Measurements from ENCODE around the gene PTPRR. TPM values are rescaled to one million over a fixed set of nuclear protein-coding genes. Genes with fewer than 3 reads are reported as not detected.

The PTPRR gene
- total and polyA plus RNA-seq, 2 of the 13 experiments (the other 11 are each of a cell fraction or from before 2014, with no cell fraction given): not detected

DNA sequence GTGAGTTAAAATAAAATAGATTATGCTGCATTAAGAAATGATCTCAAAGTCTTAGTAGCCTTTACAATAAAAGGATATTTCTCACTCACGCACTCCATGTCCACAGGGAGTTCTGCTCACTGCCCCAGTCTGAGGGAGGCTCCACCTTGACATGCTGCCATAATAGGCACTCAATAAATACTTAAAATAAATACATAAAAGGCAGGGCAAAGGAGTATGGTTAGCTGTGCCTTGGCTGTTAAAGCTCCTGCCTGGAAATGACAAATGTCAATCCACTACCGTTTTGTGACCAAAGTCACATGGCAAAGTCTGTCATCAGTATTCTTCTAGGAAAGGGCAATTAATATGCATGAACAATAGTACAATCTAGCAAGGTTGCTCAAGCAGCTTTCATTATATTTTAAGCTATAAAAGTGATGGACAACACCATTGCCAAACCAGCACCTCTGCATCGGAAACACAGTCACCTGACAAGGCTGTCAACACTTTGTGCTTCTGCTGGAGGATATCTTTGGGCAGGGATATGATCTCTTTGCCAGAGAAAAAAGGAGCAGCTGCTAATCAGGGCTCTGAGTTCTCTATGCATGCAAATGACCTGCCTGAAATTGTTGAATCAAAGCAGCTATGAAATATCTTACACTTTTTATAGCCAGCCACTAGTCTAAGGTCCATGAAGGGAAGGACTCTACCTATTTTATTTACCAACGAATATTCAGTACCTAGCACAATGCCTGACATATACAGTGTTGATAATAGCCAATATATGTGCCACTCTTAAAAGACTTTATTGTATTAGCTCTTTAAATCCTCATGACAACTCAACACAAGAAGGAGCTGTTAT lies 90.1 kb downstream of the PTPRR start:
- in situ Hi-C loops (cut with HindIII; ENCODE audit: extremely low pct_ligation_motif_present, low pct_unique_long_range_greater_than_20kb): no loop called here
- FAIRE-seq: no peak
- WGBS (ENCODE audit: low lambda C conversion rate): 12% methylated on average over 4 of the region's 4 CpGs

More for the DNA sequence above, 90.1 kb downstream of the PTPRR start:
- H3K27me3 ChIP-seq (ENCODE audit: control insufficient read depth in 1 of 2, insufficient read depth in 2 of 2, low read length in 2 of 2): no peaks in the 10 kb centered on the region
- H3K36me3 ChIP-seq (replicated peaks in 1 of 2; ENCODE audit: control insufficient read depth in 1 of 2, insufficient read depth in 2 of 2, low read length in 2 of 2): no peaks in the 10 kb centered on the region
- no peak overlapping the region for H2AFZ ChIP-seq (ENCODE audit: low read length)
- intact Hi-C loops (cut with micrococcal nuclease; ENCODE audit: unreplicated experiment): no loop called here
- H3K9me3 ChIP-seq (ENCODE audit: low read length): no peaks in the 10 kb centered on the region
- CTCF ChIA-PET (ENCODE audit: low intra/inter-chr PET ratio, low total read pairs): no interaction called here
- no TSS peak for BruUV-seq (replicated peaks)
- ATAC-seq (no peak), DNase-seq (ENCODE audit: low spot score) (no peak)
- H3K79me2 ChIP-seq (ENCODE audit: insufficient read depth, low read length): no peaks in the 10 kb centered on the region
- H3K4me1 ChIP-seq (ENCODE audit: insufficient read depth, low read length): no peaks in the 10 kb centered on the region
- POLR2A ChIA-PET: no interaction called here
- no peak overlapping the region for H3K27ac ChIP-seq (ENCODE audit: extremely low read length, insufficient read depth, low read length)
- no peak for TF ChIP-seq RFX5 (IDR thresholded peaks at IDR 0.05; ENCODE audit: low read depth, low read length)
- no peak for TF ChIP-seq ZNF441 (CRISPR knock-in tag; IDR thresholded peaks at IDR 0.05; ENCODE audit: borderline replicate concordance)
- no peak for TF ChIP-seq CCDC6 (CRISPR knock-in tag; IDR thresholded peaks at IDR 0.05)
- TF ChIP-seq ZNF33A (CRISPR knock-in tag; IDR thresholded peaks at IDR 0.05; ENCODE audit: borderline replicate concordance): no peak
- TF ChIP-seq ZNF737 (CRISPR knock-in tag; IDR thresholded peaks at IDR 0.05; ENCODE audit: borderline replicate concordance): no peak
- TF ChIP-seq, protein P1, sequence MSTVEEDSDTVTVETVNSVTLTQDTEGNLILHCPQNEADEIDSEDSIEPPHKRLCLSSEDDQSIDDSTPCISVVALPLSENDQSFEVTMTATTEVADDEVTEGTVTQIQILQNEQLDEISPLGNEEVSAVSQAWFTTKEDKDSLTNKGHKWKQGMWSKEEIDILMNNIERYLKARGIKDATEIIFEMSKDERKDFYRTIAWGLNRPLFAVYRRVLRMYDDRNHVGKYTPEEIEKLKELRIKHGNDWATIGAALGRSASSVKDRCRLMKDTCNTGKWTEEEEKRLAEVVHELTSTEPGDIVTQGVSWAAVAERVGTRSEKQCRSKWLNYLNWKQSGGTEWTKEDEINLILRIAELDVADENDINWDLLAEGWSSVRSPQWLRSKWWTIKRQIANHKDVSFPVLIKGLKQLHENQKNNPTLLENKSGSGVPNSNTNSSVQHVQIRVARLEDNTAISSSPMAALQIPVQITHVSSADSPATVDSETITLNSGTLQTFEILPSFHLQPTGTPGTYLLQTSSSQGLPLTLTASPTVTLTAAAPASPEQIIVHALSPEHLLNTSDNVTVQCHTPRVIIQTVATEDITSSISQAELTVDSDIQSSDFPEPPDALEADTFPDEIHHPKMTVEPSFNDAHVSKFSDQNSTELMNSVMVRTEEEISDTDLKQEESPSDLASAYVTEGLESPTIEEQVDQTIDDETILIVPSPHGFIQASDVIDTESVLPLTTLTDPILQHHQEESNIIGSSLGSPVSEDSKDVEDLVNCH (CRISPR knock-in tag; IDR thresholded peaks at IDR 0.05): no peak
- TF ChIP-seq ZNF569 (CRISPR knock-in tag; IDR thresholded peaks at IDR 0.05; ENCODE audit: borderline replicate concordance): no peak
- TF ChIP-seq, protein P2, sequence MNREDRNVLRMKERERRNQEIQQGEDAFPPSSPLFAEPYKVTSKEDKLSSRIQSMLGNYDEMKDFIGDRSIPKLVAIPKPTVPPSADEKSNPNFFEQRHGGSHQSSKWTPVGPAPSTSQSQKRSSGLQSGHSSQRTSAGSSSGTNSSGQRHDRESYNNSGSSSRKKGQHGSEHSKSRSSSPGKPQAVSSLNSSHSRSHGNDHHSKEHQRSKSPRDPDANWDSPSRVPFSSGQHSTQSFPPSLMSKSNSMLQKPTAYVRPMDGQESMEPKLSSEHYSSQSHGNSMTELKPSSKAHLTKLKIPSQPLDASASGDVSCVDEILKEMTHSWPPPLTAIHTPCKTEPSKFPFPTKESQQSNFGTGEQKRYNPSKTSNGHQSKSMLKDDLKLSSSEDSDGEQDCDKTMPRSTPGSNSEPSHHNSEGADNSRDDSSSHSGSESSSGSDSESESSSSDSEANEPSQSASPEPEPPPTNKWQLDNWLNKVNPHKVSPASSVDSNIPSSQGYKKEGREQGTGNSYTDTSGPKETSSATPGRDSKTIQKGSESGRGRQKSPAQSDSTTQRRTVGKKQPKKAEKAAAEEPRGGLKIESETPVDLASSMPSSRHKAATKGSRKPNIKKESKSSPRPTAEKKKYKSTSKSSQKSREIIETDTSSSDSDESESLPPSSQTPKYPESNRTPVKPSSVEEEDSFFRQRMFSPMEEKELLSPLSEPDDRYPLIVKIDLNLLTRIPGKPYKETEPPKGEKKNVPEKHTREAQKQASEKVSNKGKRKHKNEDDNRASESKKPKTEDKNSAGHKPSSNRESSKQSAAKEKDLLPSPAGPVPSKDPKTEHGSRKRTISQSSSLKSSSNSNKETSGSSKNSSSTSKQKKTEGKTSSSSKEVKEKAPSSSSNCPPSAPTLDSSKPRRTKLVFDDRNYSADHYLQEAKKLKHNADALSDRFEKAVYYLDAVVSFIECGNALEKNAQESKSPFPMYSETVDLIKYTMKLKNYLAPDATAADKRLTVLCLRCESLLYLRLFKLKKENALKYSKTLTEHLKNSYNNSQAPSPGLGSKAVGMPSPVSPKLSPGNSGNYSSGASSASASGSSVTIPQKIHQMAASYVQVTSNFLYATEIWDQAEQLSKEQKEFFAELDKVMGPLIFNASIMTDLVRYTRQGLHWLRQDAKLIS (CRISPR knock-in tag; IDR thresholded peaks at IDR 0.05): no peak
- no peak for TF ChIP-seq EZH2 (conservative IDR thresholded peaks at IDR 0.05; ENCODE audit: low read depth, low read length)
- TF ChIP-seq, protein P3, sequence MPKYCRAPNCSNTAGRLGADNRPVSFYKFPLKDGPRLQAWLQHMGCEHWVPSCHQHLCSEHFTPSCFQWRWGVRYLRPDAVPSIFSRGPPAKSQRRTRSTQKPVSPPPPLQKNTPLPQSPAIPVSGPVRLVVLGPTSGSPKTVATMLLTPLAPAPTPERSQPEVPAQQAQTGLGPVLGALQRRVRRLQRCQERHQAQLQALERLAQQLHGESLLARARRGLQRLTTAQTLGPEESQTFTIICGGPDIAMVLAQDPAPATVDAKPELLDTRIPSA (CRISPR knock-in tag; IDR thresholded peaks at IDR 0.05; ENCODE audit: borderline replicate concordance): no peak
- TF ChIP-seq, protein P4, sequence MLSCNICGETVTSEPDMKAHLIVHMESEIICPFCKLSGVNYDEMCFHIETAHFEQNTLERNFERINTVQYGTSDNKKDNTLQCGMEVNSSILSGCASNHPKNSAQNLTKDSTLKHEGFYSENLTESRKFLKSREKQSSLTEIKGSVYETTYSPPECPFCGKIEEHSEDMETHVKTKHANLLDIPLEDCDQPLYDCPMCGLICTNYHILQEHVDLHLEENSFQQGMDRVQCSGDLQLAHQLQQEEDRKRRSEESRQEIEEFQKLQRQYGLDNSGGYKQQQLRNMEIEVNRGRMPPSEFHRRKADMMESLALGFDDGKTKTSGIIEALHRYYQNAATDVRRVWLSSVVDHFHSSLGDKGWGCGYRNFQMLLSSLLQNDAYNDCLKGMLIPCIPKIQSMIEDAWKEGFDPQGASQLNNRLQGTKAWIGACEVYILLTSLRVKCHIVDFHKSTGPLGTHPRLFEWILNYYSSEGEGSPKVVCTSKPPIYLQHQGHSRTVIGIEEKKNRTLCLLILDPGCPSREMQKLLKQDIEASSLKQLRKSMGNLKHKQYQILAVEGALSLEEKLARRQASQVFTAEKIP (CRISPR knock-in tag; IDR thresholded peaks at IDR 0.05; ENCODE audit: borderline replicate concordance): no peak
- no peak overlapping the region for H3K9ac ChIP-seq (ENCODE audit: insufficient read depth, low read depth, low read length)
- no peaks in the 10 kb centered on the region for H4K20me1 ChIP-seq (ENCODE audit: insufficient read depth, low read length)
- H3K4me2 ChIP-seq (ENCODE audit: low read depth, low read length): no peak overlapping the region
- H3K4me3 ChIP-seq (replicated peaks in 1 of 3; ENCODE audit: insufficient read depth in 1 of 3, low read depth in 2 of 3, low read length in 3 of 3): no peak overlapping the region

All from HepG2 (cell line).